HCT116 (cell line): ENCODE data around the gene MRAP2. TPM values are rescaled to one million over a fixed set of nuclear protein-coding genes. Genes with fewer than 3 reads are reported as not detected.

Experiments
- ATAC-seq: fragments of 200-7000 bp; cut with Tn5 transposase; 2 replicates; pipeline ENCODE4 v1.9.1; 2020; ENCODE audit warnings: mild to moderate bottlenecking, moderate library complexity
- BruUV-seq: library from RNA; stranded (reverse); fragments of 400-500 nt; replicated peaks from 2 replicates; lab custom pipeline; 2021; lab: Mats Ljungman, UMichigan
- CTCF ChIA-PET: fragments of 300-600 bp; sonication (Branson Sonifier 250); formaldehyde crosslinking; loops from one replicate; lab custom pipeline; 2021; ENCODE audit warnings: antibody characterized with exemption; lab: Charles Lee
- POLR2A ChIA-PET: fragments of 300-600, 350-600 bp; sonication (Branson Sonifier 250); formaldehyde crosslinking; loops from one replicate; lab custom pipeline; 2021; ENCODE audit warnings: antibody characterized with exemption; lab: Charles Lee
- RAD21 ChIA-PET, 2 experiments: fragments of 300-600 bp; sonication (Branson Sonifier 250); formaldehyde crosslinking; loops; one replicate each; lab custom pipeline; 2023; ENCODE audit warnings: low total read pairs in 2 of 2; ENCODE audit not compliant: uncharacterized antibody in 2 of 2, unreplicated experiment in 2 of 2, low non-redundant PET in 1 of 2; lab: Charles Lee
- DNase-seq: peaks from one replicate; pipeline ENCODE4 v3.0.0-alpha.2; 2010; ENCODE audit warnings: low read depth, low spot score
- H2AFZ ChIP-seq: fragments of 200-600 bp; shearing (Covaris generic), sonication (generic); 2 replicates; pipeline ENCODE4 v1.6.1; 2017; ENCODE audit warnings: low read depth, mixed run types, mixed read lengths, antibody characterized with exemption, low read length; ENCODE audit not compliant: poor library complexity, severe bottlenecking
- H3K27ac ChIP-seq: 2 replicates; pipeline ENCODE4 v1.5.1; 2012; ENCODE audit warnings: low read depth, low read length
- H3K27me3 ChIP-seq: fragments of 200-600 bp; sonication (generic); 2 replicates; pipeline ENCODE4 v1.6.1; 2016; ENCODE audit warnings: mixed run types, low read length, mixed read lengths; ENCODE audit not compliant: insufficient read depth
- H3K36me3 ChIP-seq, 2 experiments: fragments of 200-500 bp in 1 of 2; fragments of 200-600 bp in 1 of 2; sonication (Bioruptor generic) in 1 of 2; sonication (generic) in 1 of 2; 2 replicates each; pipeline versions ENCODE4 v1.5.1 to v1.6.1; 2014 to 2016; ENCODE audit warnings: low read length in 2 of 2, inconsistent platforms in 1 of 2, mixed read lengths in 1 of 2, mixed run types in 1 of 2; ENCODE audit not compliant: insufficient read depth in 2 of 2, control insufficient read depth in 1 of 2
- H3K4me1 ChIP-seq, 2 experiments: fragments of 200-600 bp in 1 of 2; sonication (generic) in 1 of 2; 2 replicates each; pipeline versions ENCODE4 v1.5.1 to v1.6.1; 2012 to 2017; ENCODE audit warnings: low read length in 2 of 2, inconsistent platforms in 1 of 2, mild to moderate bottlenecking in 1 of 2, mixed read lengths in 1 of 2, mixed run types in 1 of 2, moderate library complexity in 1 of 2; ENCODE audit not compliant: insufficient read depth in 2 of 2, control insufficient read depth in 1 of 2
- H3K4me2 ChIP-seq: fragments of 200-600 bp; sonication (generic); 2 replicates; pipeline ENCODE4 v1.6.1; 2017; ENCODE audit warnings: mixed run types, low read length, mixed read lengths
- H3K4me3 ChIP-seq, 2 experiments: fragments of 200-600 bp in 1 of 2; sonication (generic) in 1 of 2; replicated peaks in 1 of 2; 2 replicates each; pipeline ENCODE4 v1.5.1; 2011 to 2016; ENCODE audit warnings: low read length in 2 of 2, control low read depth in 1 of 2, low read depth in 1 of 2, mild to moderate bottlenecking in 1 of 2, mixed read lengths in 1 of 2, mixed run types in 1 of 2
- H3K79me2 ChIP-seq: fragments of 200-600 bp; sonication (generic); 2 replicates; pipeline ENCODE4 v1.6.1; 2017; ENCODE audit warnings: mild to moderate bottlenecking, mixed run types, low read length, moderate library complexity, mixed read lengths; ENCODE audit not compliant: insufficient read depth
- H3K9ac ChIP-seq: fragments of 200-600 bp; sonication (generic); 2 replicates; pipeline ENCODE4 v1.6.1; 2016; ENCODE audit warnings: low read length, mixed read lengths
- H3K9me2 ChIP-seq: fragments of 200-600 bp; sonication (generic), shearing (Covaris generic); 2 replicates; pipeline ENCODE4 v1.6.1; 2017; ENCODE audit warnings: mixed run types, mild to moderate bottlenecking, moderate library complexity; ENCODE audit not compliant: insufficient read depth
- H3K9me3 ChIP-seq, 2 experiments: fragments of 200-500 bp in 1 of 2; fragments of 200-600 bp in 1 of 2; sonication (Bioruptor generic) in 1 of 2; sonication (generic) in 1 of 2; 2 replicates each; pipeline ENCODE4 v1.6.1; 2014 to 2017; ENCODE audit warnings: low read length in 2 of 2, mixed read lengths in 2 of 2, inconsistent platforms in 1 of 2, low read depth in 1 of 2, mild to moderate bottlenecking in 1 of 2, mixed run types in 1 of 2, moderate library complexity in 1 of 2; ENCODE audit not compliant: control insufficient read depth in 1 of 2, insufficient read depth in 1 of 2
- H4K20me1 ChIP-seq: fragments of 200-600 bp; sonication (generic), shearing (Covaris generic); 2 replicates; pipeline ENCODE4 v1.6.1; 2017; ENCODE audit warnings: mixed run types, mild to moderate bottlenecking, moderate library complexity; ENCODE audit not compliant: insufficient read depth
- CBX3 ChIP-seq: IDR thresholded peaks from 2 replicates; pipeline ENCODE4 v1.6.1; 2012; ENCODE audit warnings: low read depth
- CEBPB ChIP-seq: IDR thresholded peaks from 2 replicates; pipeline ENCODE4 v1.6.1; 2012; ENCODE audit warnings: low read depth
- EGR1 ChIP-seq: IDR thresholded peaks from 2 replicates; pipeline ENCODE4 v1.6.1; 2012; ENCODE audit warnings: low read depth
- FOSL1 ChIP-seq: IDR thresholded peaks from 2 replicates; pipeline ENCODE4 v1.6.1; 2012; ENCODE audit warnings: low read depth
- POLR2A ChIP-seq: IDR thresholded peaks from 2 replicates; pipeline ENCODE4 v1.7.0; 2011; ENCODE audit warnings: borderline replicate concordance; ENCODE audit not compliant: insufficient read depth, insufficient read length; ENCODE audit errors: extremely low read depth
- SIN3A ChIP-seq: IDR thresholded peaks from 2 replicates; pipeline ENCODE4 v1.6.1; 2012; ENCODE audit warnings: low read depth
- TCF7L2 ChIP-seq: IDR thresholded peaks from 2 replicates; pipeline ENCODE4 v1.7.0; 2011; ENCODE audit warnings: borderline replicate concordance, inconsistent platforms; ENCODE audit not compliant: insufficient read depth, insufficient read length; ENCODE audit errors: extremely low read depth
- YY1 ChIP-seq: IDR thresholded peaks from 2 replicates; pipeline ENCODE4 v1.6.1; 2011; ENCODE audit warnings: low read length, low read depth, moderate library complexity, mild to moderate bottlenecking; ENCODE audit not compliant: insufficient replicate concordance; ENCODE audit errors: extremely low read depth
- intact Hi-C: fragments of 100-400 bp; cut with micrococcal nuclease; formaldehyde crosslinking; loops from 2 replicates; pipeline ENCODE4 v1.10.0; 2022
- total RNA-seq: library from RNA; stranded (reverse); gene quantifications from one replicate; pipeline ENCODE4 v1.2.1, GENCODE V29; 2021; ENCODE audit not compliant: unreplicated experiment
- TF ChIP-seq, protein P1 (sequence below): IDR thresholded peaks from 2 replicates; pipeline ENCODE4 v1.6.1; 2011; ENCODE audit warnings: mild to moderate bottlenecking, low read length, moderate library complexity; ENCODE audit not compliant: insufficient replicate concordance; ENCODE audit errors: extremely low read depth
- TF ChIP-seq, protein P2 (sequence below): IDR thresholded peaks from 2 replicates; pipeline ENCODE4 v1.6.1; 2012
- TF ChIP-seq, protein P3 (sequence below): IDR thresholded peaks from 2 replicates; pipeline ENCODE4 v1.6.1; 2012
- TF ChIP-seq, protein P4 (sequence below): IDR thresholded peaks from 2 replicates; pipeline ENCODE4 v1.6.1; 2012; ENCODE audit warnings: low read depth

MRAP2 gene
- total RNA-seq, 1 experiment from 2014 or later = 1.4 TPM

DNA sequence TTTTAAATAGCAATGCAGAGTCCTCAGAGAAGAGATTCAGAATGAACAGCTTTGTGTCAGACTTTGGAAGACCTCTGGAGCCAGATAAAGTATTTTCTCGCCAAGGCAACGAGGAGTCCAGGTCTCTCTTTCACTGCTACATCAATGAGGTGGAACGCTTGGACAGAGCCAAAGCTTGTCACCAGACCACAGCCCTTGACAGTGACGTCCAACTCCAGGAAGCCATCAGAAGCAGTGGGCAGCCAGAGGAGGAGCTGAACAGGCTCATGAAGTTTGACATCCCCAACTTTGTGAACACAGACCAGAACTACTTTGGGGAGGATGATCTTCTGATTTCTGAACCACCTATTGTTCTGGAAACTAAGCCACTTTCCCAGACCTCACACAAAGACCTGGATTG lies 55.5 kb downstream of the MRAP2 start:
- ChIA-PET RAD21 (no interaction called here), POLR2A (no interaction called here)
- TF ChIP-seq EGR1 = no peak
- TF ChIP-seq POLR2A = no peak
- TF ChIP-seq, protein P1, sequence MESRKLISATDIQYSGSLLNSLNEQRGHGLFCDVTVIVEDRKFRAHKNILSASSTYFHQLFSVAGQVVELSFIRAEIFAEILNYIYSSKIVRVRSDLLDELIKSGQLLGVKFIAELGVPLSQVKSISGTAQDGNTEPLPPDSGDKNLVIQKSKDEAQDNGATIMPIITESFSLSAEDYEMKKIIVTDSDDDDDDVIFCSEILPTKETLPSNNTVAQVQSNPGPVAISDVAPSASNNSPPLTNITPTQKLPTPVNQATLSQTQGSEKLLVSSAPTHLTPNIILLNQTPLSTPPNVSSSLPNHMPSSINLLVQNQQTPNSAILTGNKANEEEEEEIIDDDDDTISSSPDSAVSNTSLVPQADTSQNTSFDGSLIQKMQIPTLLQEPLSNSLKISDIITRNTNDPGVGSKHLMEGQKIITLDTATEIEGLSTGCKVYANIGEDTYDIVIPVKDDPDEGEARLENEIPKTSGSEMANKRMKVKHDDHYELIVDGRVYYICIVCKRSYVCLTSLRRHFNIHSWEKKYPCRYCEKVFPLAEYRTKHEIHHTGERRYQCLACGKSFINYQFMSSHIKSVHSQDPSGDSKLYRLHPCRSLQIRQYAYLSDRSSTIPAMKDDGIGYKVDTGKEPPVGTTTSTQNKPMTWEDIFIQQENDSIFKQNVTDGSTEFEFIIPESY = no peak
- no peak for TF ChIP-seq FOSL1
- TF ChIP-seq, protein P2, sequence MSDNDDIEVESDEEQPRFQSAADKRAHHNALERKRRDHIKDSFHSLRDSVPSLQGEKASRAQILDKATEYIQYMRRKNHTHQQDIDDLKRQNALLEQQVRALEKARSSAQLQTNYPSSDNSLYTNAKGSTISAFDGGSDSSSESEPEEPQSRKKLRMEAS = no peak
- TF ChIP-seq, all 23 proteins: peak for 0
- no peak overlapping the region for H3K4me3 ChIP-seq
- no peaks in the 10 kb centered on the region for H3K27me3 ChIP-seq
- H3K4me2 ChIP-seq = no peak overlapping the region
- CTCF ChIA-PET = no interaction called here
- no peak overlapping the region for H2AFZ ChIP-seq
- ATAC-seq = no peak
- intact Hi-C loops = no loop called here
- H3K9me3 ChIP-seq = no peaks in the 10 kb centered on the region
- no TSS peak for BruUV-seq
- H3K9ac ChIP-seq = no peak overlapping the region
- no peaks in the 10 kb centered on the region for H3K79me2 ChIP-seq
- H3K36me3 ChIP-seq = no peaks in the 10 kb centered on the region
- no peaks in the 10 kb centered on the region for H4K20me1 ChIP-seq
- no peak overlapping the region for H3K27ac ChIP-seq
- no peaks in the 10 kb centered on the region for H3K4me1 ChIP-seq
- DNase-seq = no peak
- no peaks in the 10 kb centered on the region for H3K9me2 ChIP-seq

DNA sequence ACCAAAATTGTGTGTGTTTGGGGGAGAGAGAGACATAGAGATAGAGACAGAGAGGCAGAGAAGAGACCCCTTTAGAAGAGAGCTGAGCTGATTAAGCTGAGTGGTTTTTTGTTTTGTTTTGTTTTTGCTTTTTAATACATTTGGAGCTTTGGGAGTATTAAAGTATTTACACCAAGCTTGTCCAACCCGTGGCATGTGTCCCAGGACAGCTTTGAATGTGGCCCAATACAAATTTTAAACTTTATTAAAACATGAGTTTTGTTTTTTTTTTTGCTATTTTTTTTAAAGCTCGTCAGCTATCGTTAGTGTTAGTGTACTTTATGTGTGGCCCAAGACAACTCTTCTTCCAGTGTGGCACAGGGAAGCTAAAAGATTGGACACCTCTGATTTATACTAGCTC lies 56.0 kb downstream of the MRAP2 start:
- ATAC-seq (no peak), DNase-seq (no peak)
- ChIA-PET CTCF (no interaction called here), POLR2A (no interaction called here), RAD21 (no interaction called here)
- H3K36me3 ChIP-seq = no peaks in the 10 kb centered on the region
- H3K4me3 ChIP-seq = no peak overlapping the region
- intact Hi-C loops = no loop called here
- H3K4me1 ChIP-seq = no peaks in the 10 kb centered on the region
- no peaks in the 10 kb centered on the region for H3K79me2 ChIP-seq
- BruUV-seq = no TSS peak
- no peak overlapping the region for H3K27ac ChIP-seq
- no peak overlapping the region for H3K9ac ChIP-seq
- no peaks in the 10 kb centered on the region for H3K27me3 ChIP-seq
- H2AFZ ChIP-seq = no peak overlapping the region
- H3K9me2 ChIP-seq = no peaks in the 10 kb centered on the region
- H3K4me2 ChIP-seq = no peak overlapping the region
- no peaks in the 10 kb centered on the region for H4K20me1 ChIP-seq
- H3K9me3 ChIP-seq = no peaks in the 10 kb centered on the region
- TF ChIP-seq YY1 (no peak), CEBPB (no peak), POLR2A (no peak), SIN3A (no peak), TCF7L2 (no peak), CBX3 (no peak)
- TF ChIP-seq, protein P1 = no peak
- TF ChIP-seq, protein P3, sequence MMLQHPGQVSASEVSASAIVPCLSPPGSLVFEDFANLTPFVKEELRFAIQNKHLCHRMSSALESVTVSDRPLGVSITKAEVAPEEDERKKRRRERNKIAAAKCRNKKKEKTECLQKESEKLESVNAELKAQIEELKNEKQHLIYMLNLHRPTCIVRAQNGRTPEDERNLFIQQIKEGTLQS = no peak
- TF ChIP-seq, protein P4, sequence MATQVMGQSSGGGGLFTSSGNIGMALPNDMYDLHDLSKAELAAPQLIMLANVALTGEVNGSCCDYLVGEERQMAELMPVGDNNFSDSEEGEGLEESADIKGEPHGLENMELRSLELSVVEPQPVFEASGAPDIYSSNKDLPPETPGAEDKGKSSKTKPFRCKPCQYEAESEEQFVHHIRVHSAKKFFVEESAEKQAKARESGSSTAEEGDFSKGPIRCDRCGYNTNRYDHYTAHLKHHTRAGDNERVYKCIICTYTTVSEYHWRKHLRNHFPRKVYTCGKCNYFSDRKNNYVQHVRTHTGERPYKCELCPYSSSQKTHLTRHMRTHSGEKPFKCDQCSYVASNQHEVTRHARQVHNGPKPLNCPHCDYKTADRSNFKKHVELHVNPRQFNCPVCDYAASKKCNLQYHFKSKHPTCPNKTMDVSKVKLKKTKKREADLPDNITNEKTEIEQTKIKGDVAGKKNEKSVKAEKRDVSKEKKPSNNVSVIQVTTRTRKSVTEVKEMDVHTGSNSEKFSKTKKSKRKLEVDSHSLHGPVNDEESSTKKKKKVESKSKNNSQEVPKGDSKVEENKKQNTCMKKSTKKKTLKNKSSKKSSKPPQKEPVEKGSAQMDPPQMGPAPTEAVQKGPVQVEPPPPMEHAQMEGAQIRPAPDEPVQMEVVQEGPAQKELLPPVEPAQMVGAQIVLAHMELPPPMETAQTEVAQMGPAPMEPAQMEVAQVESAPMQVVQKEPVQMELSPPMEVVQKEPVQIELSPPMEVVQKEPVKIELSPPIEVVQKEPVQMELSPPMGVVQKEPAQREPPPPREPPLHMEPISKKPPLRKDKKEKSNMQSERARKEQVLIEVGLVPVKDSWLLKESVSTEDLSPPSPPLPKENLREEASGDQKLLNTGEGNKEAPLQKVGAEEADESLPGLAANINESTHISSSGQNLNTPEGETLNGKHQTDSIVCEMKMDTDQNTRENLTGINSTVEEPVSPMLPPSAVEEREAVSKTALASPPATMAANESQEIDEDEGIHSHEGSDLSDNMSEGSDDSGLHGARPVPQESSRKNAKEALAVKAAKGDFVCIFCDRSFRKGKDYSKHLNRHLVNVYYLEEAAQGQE = no peak
